IgD-negative memory B cell (primary cell): Measurements from ENCODE around the gene LBX1. TPM values are rescaled to one million over a fixed set of nuclear protein-coding genes. Genes with fewer than 3 reads are reported as not detected.

Experiments used
- polyA plus RNA-seq: library from polyadenylated mRNA; unstranded; fragments of 300-500 nt; fragmentation: Illumina TruSeq; gene quantifications from one replicate; pipeline ENCODE4 v1.2.3, GENCODE V29; 2021

Gene LBX1
- polyA plus RNA-seq, 1 donor from 2014 or later: not detected

Other genes starting within 250 kb of the LBX1 start
- gene MRPL43, start 242.0 kb downstream of the LBX1 start, polyA plus RNA-seq: 120 TPM
- gene TWNK, start 241.9 kb downstream of the LBX1 start, polyA plus RNA-seq: 13.6 TPM
- gene LZTS2, start 229.7 kb downstream of the LBX1 start, polyA plus RNA-seq: 17.5 TPM
- not detected for gene PDZD7, start 198.3 kb downstream of the LBX1 start, polyA plus RNA-seq
- 7.4 TPM for gene SFXN3, start 198.2 kb downstream of the LBX1 start, polyA plus RNA-seq
- gene KAZALD1, start 167.5 kb downstream of the LBX1 start, polyA plus RNA-seq: not detected
- gene TLX1, start 98.2 kb downstream of the LBX1 start, polyA plus RNA-seq: not detected
- gene BTRC, start 124.7 kb upstream of the LBX1 start, polyA plus RNA-seq: 8.3 TPM